H1 (cell line): Measurements from ENCODE around the gene COX14. TPM values are rescaled to one million over a fixed set of nuclear protein-coding genes. Genes with fewer than 3 reads are reported as not detected.

ENCODE experiments used
- CBX8 ChIP-seq: fragments of 300-800, 300-1000 bp; sonication (generic); IDR thresholded peaks from 2 replicates; pipeline ENCODE4 v1.7.1; 2016; ENCODE audit warnings: low read depth, low read length, borderline replicate concordance
- MAFK ChIP-seq: IDR thresholded peaks from 2 replicates; pipeline ENCODE4 v1.6.1; 2012; ENCODE audit warnings: low read depth, mild to moderate bottlenecking, improper control_type of control experiment, low read length
- SP4 ChIP-seq: IDR thresholded peaks from 2 replicates; pipeline ENCODE4 v1.6.1; 2012; ENCODE audit warnings: low read length, inconsistent platforms
- polyA plus RNA-seq, 7 experiments: library from polyadenylated mRNA; depleted of rRNA in 3 of 7; stranded (reverse) in 5 of 7; unstranded in 2 of 7; fragments of >200 nt in 5 of 7; fragments of 200-250 nt in 2 of 7; gene quantifications; 1 replicate in 5 of 7; 2 replicates in 1 of 7; 4 replicates in 1 of 7; pipeline versions ENCODE4 v1.2.1 to v1.2.3, GENCODE V29; 2011 to 2013; ENCODE audit warnings: missing spikeins in 2 of 7, mixed read lengths in 2 of 7
- total RNA-seq: library from RNA; stranded (reverse); fragmentation: NEBNext Ultra II Directional; extraction: Animal tissue kit (Norgen Biotek cat#: 25700); gene quantifications from 2 replicates; pipeline ENCODE4 v1.2.1, GENCODE V29; 2021

The COX14 gene
- total and polyA plus RNA-seq, 2 of the 8 experiments (the other 6 are each of a cell fraction or from before 2014, with no cell fraction given): 40.1 to 102 TPM

DNA sequence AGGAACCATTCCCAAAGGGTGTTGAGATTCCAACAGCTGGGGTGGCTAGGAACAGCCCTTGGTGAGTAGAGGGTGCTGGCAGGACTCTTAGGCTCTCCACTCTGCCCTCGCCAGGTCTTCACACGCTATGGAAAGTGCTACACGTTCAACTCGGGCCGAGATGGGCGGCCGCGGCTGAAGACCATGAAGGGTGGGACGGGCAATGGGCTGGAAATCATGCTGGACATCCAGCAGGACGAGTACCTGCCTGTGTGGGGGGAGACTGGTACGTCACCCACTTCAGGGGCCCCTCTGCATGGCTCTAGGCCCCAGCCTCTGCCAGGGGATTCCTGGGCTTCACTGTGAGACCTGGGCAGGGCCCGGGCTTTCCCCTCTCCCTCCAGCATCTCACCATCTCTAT is 34.9 kb upstream of the COX14 start (continued):
- no peak for TF ChIP-seq MAFK
- TF ChIP-seq CBX8: no peak
- no peak for TF ChIP-seq SP4
